Activated CD4-positive, alpha-beta T cell treated with anti-CD3 and anti-CD28 coated beads for 1 hour (primary cell): ENCODE results near the gene ANAPC2.

Experiments used
- DNase-seq: peaks from one replicate; pipeline ENCODE4 v3.0.0-alpha.2; 2020

ANAPC2 gene

GRCh38 chr9:137227054-137227852 is 38.9 kb upstream of the ANAPC2 start, which contains the start of gene RNF224:
Gene RNF224, plus strand, starts transcription at chr9:137227502. Its CDS starts 834 bp downstream, at chr9:137228336.
- peak; percentile 73 for DNase-seq

- DNase-seq, result no peak
Observed at GRCh38 chr9:137226338-137227053, 38.1 kb upstream of the ANAPC2 start.

- DNase-seq, result no peak
Observed at GRCh38 chr9:137225699-137226331, 37.5 kb upstream of the ANAPC2 start.

GRCh38 chr9:137224830-137225694 is 36.7 kb upstream of the ANAPC2 start, which contains the start of gene CYSRT1:
Gene CYSRT1, plus strand, starts transcription at chr9:137225174. Its CDS starts 448 bp downstream, at chr9:137225622.
- DNase-seq, result no peak

GRCh38 chr9:137223078-137223970 is 35.0 kb upstream of the ANAPC2 start:
- DNase-seq, result peak; percentile 98

- no peak for DNase-seq
Observed at GRCh38 chr9:137222190-137223077, 34.1 kb upstream of the ANAPC2 start, which contains the start of gene RNF208. Gene RNF208, minus strand, starts transcription at chr9:137222240. Its CDS starts 1,028 bp downstream, at chr9:137221212.

- no peak for DNase-seq
Observed at GRCh38 chr9:137221506-137222111, 33.2 kb upstream of the ANAPC2 start.

GRCh38 chr9:137221095-137221505 is 32.7 kb upstream of the ANAPC2 start:
- DNase-seq, result no peak

GRCh38 chr9:137220317-137221094 is 32.1 kb upstream of the ANAPC2 start:
- no peak for DNase-seq

GRCh38 chr9:137219757-137220316 is 31.5 kb upstream of the ANAPC2 start:
- DNase-seq, result no peak

- DNase-seq, result no peak
Observed at GRCh38 chr9:137218754-137219271, 30.5 kb upstream of the ANAPC2 start.

- DNase-seq, result no peak
Observed at GRCh38 chr9:137218212-137218753, 29.9 kb upstream of the ANAPC2 start.

- DNase-seq, result no peak
Observed at GRCh38 chr9:137217276-137218211, 29.2 kb upstream of the ANAPC2 start.

GRCh38 chr9:137216188-137216965 is 28.0 kb upstream of the ANAPC2 start:
- DNase-seq, result no peak

- DNase-seq, result no peak
Observed at GRCh38 chr9:137215196-137215986, 27.0 kb upstream of the ANAPC2 start.
